Neuron (in vitro differentiated cells): ENCODE data around the gene PTPRN2.

Experiments
- H2AFZ ChIP-seq: one replicate; pipeline ENCODE4 v1.6.1; 2013; ENCODE audit warnings: low read depth, mild to moderate bottlenecking, inconsistent platforms, low read length, moderate library complexity
- H3K27me3 ChIP-seq: one replicate; pipeline ENCODE4 v1.6.1; 2013; ENCODE audit warnings: low read length; ENCODE audit not compliant: insufficient read depth
- H3K36me3 ChIP-seq: one replicate; pipeline ENCODE4 v1.6.1; 2013; ENCODE audit warnings: low read length; ENCODE audit not compliant: insufficient read depth
- H3K4me1 ChIP-seq: one replicate; pipeline ENCODE4 v1.6.1; 2013; ENCODE audit warnings: low read length; ENCODE audit not compliant: insufficient read depth
- H3K4me3 ChIP-seq: 2 replicates; pipeline ENCODE4 v1.5.1; 2013; ENCODE audit warnings: mild to moderate bottlenecking, low read length, moderate library complexity
- H3K9me3 ChIP-seq: one replicate; pipeline ENCODE4 v1.6.1; 2013; ENCODE audit warnings: low read length

Gene PTPRN2

GRCh38 chr7:158498443-158499081, 89.1 kb downstream of the PTPRN2 start:
- Histone ChIP-seq H3K4me1 (peaks cover 29% of the 10 kb centered on the region), H3K4me3 (no peak overlapping the region), H3K9me3 (no peaks in the 10 kb centered on the region), H3K27me3 (no peaks in the 10 kb centered on the region), H3K36me3 (no peaks in the 10 kb centered on the region), H2AFZ (no peak overlapping the region)

GRCh38 chr7:158497627-158498026, 90.0 kb downstream of the PTPRN2 start:
- Histone ChIP-seq H3K27me3 (no peaks in the 10 kb centered on the region), H3K4me1 (peaks cover 29% of the 10 kb centered on the region), H3K9me3 (no peaks in the 10 kb centered on the region), H2AFZ (no peak overlapping the region), H3K4me3 (no peak overlapping the region), H3K36me3 (no peaks in the 10 kb centered on the region)

GRCh38 chr7:158495786-158496185, 91.8 kb downstream of the PTPRN2 start:
- no peaks in the 10 kb centered on the region for H3K36me3 ChIP-seq
- H3K27me3 ChIP-seq: no peaks in the 10 kb centered on the region
- peaks cover 27% of the 10 kb centered on the region for H3K4me1 ChIP-seq
- H2AFZ ChIP-seq: no peak overlapping the region
- H3K9me3 ChIP-seq: no peaks in the 10 kb centered on the region
- no peak overlapping the region for H3K4me3 ChIP-seq

- Histone ChIP-seq H2AFZ (no peak overlapping the region), H3K27me3 (no peaks in the 10 kb centered on the region), H3K9me3 (no peaks in the 10 kb centered on the region), H3K36me3 (no peaks in the 10 kb centered on the region), H3K4me1 (peaks cover 21% of the 10 kb centered on the region), H3K4me3 (no peak overlapping the region)
Measured at GRCh38 chr7:158495216-158495615, 92.4 kb downstream of the PTPRN2 start.

GRCh38 chr7:158494643-158495042, 93.0 kb downstream of the PTPRN2 start:
- H3K4me3 ChIP-seq: no peak overlapping the region
- no peaks in the 10 kb centered on the region for H3K36me3 ChIP-seq
- no peak overlapping the region for H2AFZ ChIP-seq
- H3K4me1 ChIP-seq: peaks cover 18% of the 10 kb centered on the region
- H3K27me3 ChIP-seq: no peaks in the 10 kb centered on the region
- no peaks in the 10 kb centered on the region for H3K9me3 ChIP-seq

- H3K27me3 ChIP-seq: no peaks in the 10 kb centered on the region
- peaks cover 18% of the 10 kb centered on the region for H3K4me1 ChIP-seq
- H2AFZ ChIP-seq: no peak overlapping the region
- H3K36me3 ChIP-seq: no peaks in the 10 kb centered on the region
- no peak overlapping the region for H3K4me3 ChIP-seq
- no peaks in the 10 kb centered on the region for H3K9me3 ChIP-seq
Measured at GRCh38 chr7:158494162-158494586, 93.4 kb downstream of the PTPRN2 start.

- H3K9me3 ChIP-seq: no peaks in the 10 kb centered on the region
- H3K27me3 ChIP-seq: no peaks in the 10 kb centered on the region
- H3K4me3 ChIP-seq: no peak overlapping the region
- H3K4me1 ChIP-seq: peaks cover 23% of the 10 kb centered on the region
- H3K36me3 ChIP-seq: no peaks in the 10 kb centered on the region
- no peak overlapping the region for H2AFZ ChIP-seq
Measured at GRCh38 chr7:158492367-158492764, 95.3 kb downstream of the PTPRN2 start.

GRCh38 chr7:158491094-158491493, 96.5 kb downstream of the PTPRN2 start:
- H2AFZ ChIP-seq: no peak overlapping the region
- H3K9me3 ChIP-seq: peaks cover 2% of the 10 kb centered on the region
- no peak overlapping the region for H3K4me3 ChIP-seq
- H3K4me1 ChIP-seq: peaks cover 25% of the 10 kb centered on the region
- no peaks in the 10 kb centered on the region for H3K27me3 ChIP-seq
- no peaks in the 10 kb centered on the region for H3K36me3 ChIP-seq

GRCh38 chr7:158490171-158490782, 97.3 kb downstream of the PTPRN2 start:
- Histone ChIP-seq H3K9me3 (peaks cover 2% of the 10 kb centered on the region), H3K27me3 (no peaks in the 10 kb centered on the region), H3K4me1 (peaks cover 19% of the 10 kb centered on the region), H2AFZ (no peak overlapping the region), H3K4me3 (no peak overlapping the region), H3K36me3 (no peaks in the 10 kb centered on the region)

- Histone ChIP-seq H3K4me1 (peaks cover 13% of the 10 kb centered on the region), H3K36me3 (no peaks in the 10 kb centered on the region), H3K27me3 (no peaks in the 10 kb centered on the region), H3K9me3 (peaks cover 2% of the 10 kb centered on the region), H2AFZ (no peak overlapping the region), H3K4me3 (no peak overlapping the region)
Measured at GRCh38 chr7:158489462-158490155, 98.0 kb downstream of the PTPRN2 start.

GRCh38 chr7:158488181-158488971, 99.2 kb downstream of the PTPRN2 start:
- no peaks in the 10 kb centered on the region for H3K36me3 ChIP-seq
- H2AFZ ChIP-seq: no peak overlapping the region
- peaks cover 2% of the 10 kb centered on the region for H3K9me3 ChIP-seq
- peaks cover 7% of the 10 kb centered on the region for H3K4me1 ChIP-seq
- H3K4me3 ChIP-seq: no peak overlapping the region
- no peaks in the 10 kb centered on the region for H3K27me3 ChIP-seq

GRCh38 chr7:158487631-158488151, 99.9 kb downstream of the PTPRN2 start:
- Histone ChIP-seq H3K4me3 (no peak overlapping the region), H2AFZ (no peak overlapping the region), H3K9me3 (peaks cover 2% of the 10 kb centered on the region), H3K36me3 (no peaks in the 10 kb centered on the region), H3K27me3 (no peaks in the 10 kb centered on the region), H3K4me1 (peaks cover 10% of the 10 kb centered on the region)

GRCh38 chr7:158486919-158487318, 100.7 kb downstream of the PTPRN2 start:
- Histone ChIP-seq H3K4me1 (peaks cover 10% of the 10 kb centered on the region), H3K9me3 (peaks cover 2% of the 10 kb centered on the region), H3K36me3 (no peaks in the 10 kb centered on the region), H2AFZ (no peak overlapping the region), H3K27me3 (no peaks in the 10 kb centered on the region), H3K4me3 (no peak overlapping the region)
